Measurements from ENCODE around the gene MED27. TPM values are rescaled to one million over a fixed set of nuclear protein-coding genes. Genes with fewer than 3 reads are reported as not detected.

Gene MED27
- total and polyA plus RNA-seq, 2 experiments from 2014 or later: 17.2 to 32.1 TPM

GRCh38 chr9:131880833-131881583, 198.7 kb downstream of the MED27 start:
- DNase-seq (ENCODE audit: low spot score): no peak
- H3K9me3 ChIP-seq (ENCODE audit: low read depth): no peaks in the 10 kb centered on the region
- no peaks in the 10 kb centered on the region for H3K27me3 ChIP-seq
- no peaks in the 10 kb centered on the region for H3K36me3 ChIP-seq (replicated peaks; ENCODE audit: insufficient read depth, low read depth)
- no peaks in the 10 kb centered on the region for H3K79me2 ChIP-seq
- H4K20me1 ChIP-seq (ENCODE audit: insufficient read depth, poor library complexity, severe bottlenecking): no peaks in the 10 kb centered on the region
- no peak overlapping the region for H3K27ac ChIP-seq
- no peak overlapping the region for H3K4me3 ChIP-seq
- H3K4me2 ChIP-seq: no peak overlapping the region
- no peak for TF ChIP-seq EZH2 (IDR thresholded peaks at IDR 0.05; ENCODE audit: borderline replicate concordance)
- TF ChIP-seq CTCF (IDR thresholded peaks at IDR 0.05; ENCODE audit: poor library complexity): no peak
- no peak for TF ChIP-seq EZH2phosphoT487 (IDR thresholded peaks at IDR 0.05; ENCODE audit: low read depth, severe bottlenecking, unreplicated experiment)
- 84% methylated on average over 4 of the region's 4 CpGs for WGBS (ENCODE audit: low lambda C conversion rate, missing lambda C conversion rate)
- no peaks in the 10 kb centered on the region for H3K4me1 ChIP-seq (ENCODE audit: insufficient read depth)
- H3K9me2 ChIP-seq (replicated peaks; ENCODE audit: insufficient read depth): no peaks in the 10 kb centered on the region
- H2AFZ ChIP-seq: no peak overlapping the region

- 97% methylated on average over 13 of the region's 13 CpGs for WGBS (ENCODE audit: low lambda C conversion rate, missing lambda C conversion rate)
- Histone ChIP-seq H2AFZ (no peak overlapping the region), H3K27me3 (no peaks in the 10 kb centered on the region), H3K36me3 (replicated peaks; ENCODE audit: insufficient read depth, low read depth) (no peaks in the 10 kb centered on the region), H3K9me3 (ENCODE audit: low read depth) (no peaks in the 10 kb centered on the region), H3K4me1 (ENCODE audit: insufficient read depth) (no peaks in the 10 kb centered on the region), H3K9me2 (replicated peaks; ENCODE audit: insufficient read depth) (no peaks in the 10 kb centered on the region), H3K27ac (no peak overlapping the region), H3K79me2 (no peaks in the 10 kb centered on the region), H3K4me3 (no peak overlapping the region), H3K4me2 (no peak overlapping the region), H4K20me1 (ENCODE audit: insufficient read depth, poor library complexity, severe bottlenecking) (no peaks in the 10 kb centered on the region)
- TF ChIP-seq EZH2 (IDR thresholded peaks at IDR 0.05; ENCODE audit: borderline replicate concordance): no peak
- TF ChIP-seq CTCF (IDR thresholded peaks at IDR 0.05; ENCODE audit: poor library complexity): no peak
- TF ChIP-seq EZH2phosphoT487 (IDR thresholded peaks at IDR 0.05; ENCODE audit: low read depth, severe bottlenecking, unreplicated experiment): no peak
- DNase-seq (ENCODE audit: low spot score): no peak
Measured at GRCh38 chr9:131879911-131880290, 199.8 kb downstream of the MED27 start.

- Histone ChIP-seq H2AFZ (no peak overlapping the region), H3K4me3 (no peak overlapping the region), H3K4me1 (ENCODE audit: insufficient read depth) (no peaks in the 10 kb centered on the region), H3K36me3 (replicated peaks; ENCODE audit: insufficient read depth, low read depth) (no peaks in the 10 kb centered on the region), H3K79me2 (no peaks in the 10 kb centered on the region), H3K27me3 (no peaks in the 10 kb centered on the region), H3K9me2 (replicated peaks; ENCODE audit: insufficient read depth) (no peaks in the 10 kb centered on the region), H4K20me1 (ENCODE audit: insufficient read depth, poor library complexity, severe bottlenecking) (no peaks in the 10 kb centered on the region), H3K4me2 (no peak overlapping the region), H3K27ac (no peak overlapping the region), H3K9me3 (ENCODE audit: low read depth) (no peaks in the 10 kb centered on the region)
- WGBS (ENCODE audit: low lambda C conversion rate, missing lambda C conversion rate): 90% methylated on average over 10 of the region's 11 CpGs
- DNase-seq (ENCODE audit: low spot score): no peak
- TF ChIP-seq EZH2phosphoT487 (IDR thresholded peaks at IDR 0.05; ENCODE audit: low read depth, severe bottlenecking, unreplicated experiment): no peak
- no peak for TF ChIP-seq CTCF (IDR thresholded peaks at IDR 0.05; ENCODE audit: poor library complexity)
- TF ChIP-seq EZH2 (IDR thresholded peaks at IDR 0.05; ENCODE audit: borderline replicate concordance): no peak
Measured at GRCh38 chr9:131879181-131879910, 200.3 kb downstream of the MED27 start.

All from hepatocyte (in vitro differentiated cells).